Osteoblast (primary cell): Measurements from ENCODE around the gene NFIA. TPM values are rescaled to one million over a fixed set of nuclear protein-coding genes. Genes with fewer than 3 reads are reported as not detected.

Experiments
- DNase-seq: peaks from one replicate; pipeline ENCODE4 v3.0.0; 2011; ENCODE audit warnings: low spot score, mixed read lengths; ENCODE audit not compliant: insufficient read length; ENCODE audit errors: missing footprints
- H2AFZ ChIP-seq: 2 replicates; pipeline ENCODE4 v1.6.0; 2011; ENCODE audit warnings: mild to moderate bottlenecking, low read length
- H3K27ac ChIP-seq: 2 replicates; pipeline ENCODE4 v1.5.1; 2011; ENCODE audit warnings: mild to moderate bottlenecking, low read depth, low read length, moderate library complexity
- H3K27me3 ChIP-seq: 2 replicates; pipeline ENCODE4 v1.6.0; 2012; ENCODE audit warnings: mild to moderate bottlenecking, control low read depth, inconsistent platforms, low read length, moderate library complexity; ENCODE audit not compliant: insufficient read depth
- H3K36me3 ChIP-seq: 2 replicates; pipeline ENCODE4 v1.5.1; 2011; ENCODE audit warnings: mild to moderate bottlenecking, low read length, control low read depth, moderate library complexity; ENCODE audit not compliant: insufficient read depth
- H3K4me1 ChIP-seq: 2 replicates; pipeline ENCODE4 v1.5.1; 2011; ENCODE audit warnings: mild to moderate bottlenecking, low read length, control low read depth, moderate library complexity; ENCODE audit not compliant: insufficient read depth
- H3K4me2 ChIP-seq: 2 replicates; pipeline ENCODE4 v1.6.0; 2011; ENCODE audit warnings: mild to moderate bottlenecking, low read length; ENCODE audit not compliant: insufficient read depth
- H3K4me3 ChIP-seq: fragments of 200-600 bp; sonication (generic); 3 replicates; pipeline ENCODE4 v1.5.1; 2012; ENCODE audit warnings: mild to moderate bottlenecking, low read length, inconsistent platforms; ENCODE audit not compliant: insufficient read depth
- H3K79me2 ChIP-seq: 2 replicates; pipeline ENCODE4 v1.6.0; 2012; ENCODE audit warnings: mild to moderate bottlenecking, low read length, control low read depth, inconsistent platforms; ENCODE audit not compliant: insufficient read depth
- H3K9me3 ChIP-seq: 2 replicates; pipeline ENCODE4 v1.5.1; 2011; ENCODE audit warnings: low read depth, low read length, control low read depth
- H4K20me1 ChIP-seq: 2 replicates; pipeline ENCODE4 v1.6.0; 2012; ENCODE audit warnings: mild to moderate bottlenecking, low read length, control low read depth; ENCODE audit not compliant: insufficient read depth
- total RNA-seq: library from RNA; depleted of rRNA; stranded (reverse); fragments of >200 nt; gene quantifications from 2 replicates; pipeline ENCODE4 v1.2.3, GENCODE V29; 2012
- TF ChIP-seq, protein P1 (sequence below): IDR thresholded peaks from 2 replicates; pipeline ENCODE4 v1.5.1; 2011; ENCODE audit warnings: mild to moderate bottlenecking, low read depth, low read length, moderate library complexity; ENCODE audit errors: extremely low read depth

Gene NFIA
- total RNA-seq, 1 donor = 7.2 TPM

DNA sequence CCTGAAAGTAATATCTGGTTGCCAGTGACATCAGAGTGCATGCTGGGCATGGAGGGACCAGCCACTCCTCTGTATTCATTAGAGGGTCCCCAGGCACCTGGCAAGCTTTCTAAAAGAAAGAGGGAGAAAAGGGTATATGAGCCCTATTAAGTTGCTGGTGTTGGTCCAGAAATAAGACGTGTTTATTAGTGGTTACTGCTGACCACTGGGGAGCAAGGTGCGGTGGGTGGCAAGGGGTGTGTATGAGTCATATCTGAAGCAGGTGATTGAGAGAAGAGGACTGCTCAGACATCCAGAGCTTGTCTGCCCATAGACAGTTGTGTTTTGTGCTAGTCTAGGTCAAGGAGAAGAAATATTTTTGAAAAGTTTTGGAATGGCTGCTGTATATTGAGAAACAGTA lies 344.5 kb downstream of the NFIA start:
- H3K27me3 ChIP-seq = no peaks in the 10 kb centered on the region
- H3K9me3 ChIP-seq = no peaks in the 10 kb centered on the region
- no peaks in the 10 kb centered on the region for H3K36me3 ChIP-seq
- no peak overlapping the region for H3K4me2 ChIP-seq
- no peak overlapping the region for H3K4me3 ChIP-seq
- TF ChIP-seq, protein P1, sequence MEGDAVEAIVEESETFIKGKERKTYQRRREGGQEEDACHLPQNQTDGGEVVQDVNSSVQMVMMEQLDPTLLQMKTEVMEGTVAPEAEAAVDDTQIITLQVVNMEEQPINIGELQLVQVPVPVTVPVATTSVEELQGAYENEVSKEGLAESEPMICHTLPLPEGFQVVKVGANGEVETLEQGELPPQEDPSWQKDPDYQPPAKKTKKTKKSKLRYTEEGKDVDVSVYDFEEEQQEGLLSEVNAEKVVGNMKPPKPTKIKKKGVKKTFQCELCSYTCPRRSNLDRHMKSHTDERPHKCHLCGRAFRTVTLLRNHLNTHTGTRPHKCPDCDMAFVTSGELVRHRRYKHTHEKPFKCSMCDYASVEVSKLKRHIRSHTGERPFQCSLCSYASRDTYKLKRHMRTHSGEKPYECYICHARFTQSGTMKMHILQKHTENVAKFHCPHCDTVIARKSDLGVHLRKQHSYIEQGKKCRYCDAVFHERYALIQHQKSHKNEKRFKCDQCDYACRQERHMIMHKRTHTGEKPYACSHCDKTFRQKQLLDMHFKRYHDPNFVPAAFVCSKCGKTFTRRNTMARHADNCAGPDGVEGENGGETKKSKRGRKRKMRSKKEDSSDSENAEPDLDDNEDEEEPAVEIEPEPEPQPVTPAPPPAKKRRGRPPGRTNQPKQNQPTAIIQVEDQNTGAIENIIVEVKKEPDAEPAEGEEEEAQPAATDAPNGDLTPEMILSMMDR = no peak
- no peak overlapping the region for H3K27ac ChIP-seq
- H3K79me2 ChIP-seq = no peaks in the 10 kb centered on the region
- no peaks in the 10 kb centered on the region for H3K4me1 ChIP-seq
- DNase-seq = no peak
- no peak overlapping the region for H2AFZ ChIP-seq
- no peaks in the 10 kb centered on the region for H4K20me1 ChIP-seq

DNA sequence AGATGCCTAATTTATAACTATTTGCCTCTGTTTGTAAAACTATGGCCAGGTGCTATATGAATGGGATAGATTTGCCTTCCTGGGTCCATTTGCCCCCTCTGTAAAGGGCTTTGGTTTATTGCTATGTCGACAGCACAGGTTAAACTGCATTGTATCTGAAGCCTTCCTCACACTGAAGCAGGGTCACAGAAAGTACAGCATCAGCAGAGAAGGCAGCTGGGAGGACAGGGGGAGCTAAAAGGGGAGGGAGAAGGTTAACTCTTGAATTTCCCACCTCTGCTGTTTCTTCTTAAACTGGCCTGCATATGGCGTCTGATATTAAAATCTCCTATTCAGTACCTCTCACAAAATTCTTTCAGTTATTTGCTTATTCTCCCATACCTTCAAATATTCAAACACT lies 345.1 kb downstream of the NFIA start:
- Histone ChIP-seq H3K4me2 (no peak overlapping the region), H3K27ac (no peak overlapping the region), H3K79me2 (no peaks in the 10 kb centered on the region), H3K9me3 (no peaks in the 10 kb centered on the region), H3K27me3 (no peaks in the 10 kb centered on the region), H3K4me1 (no peaks in the 10 kb centered on the region), H2AFZ (no peak overlapping the region), H4K20me1 (no peaks in the 10 kb centered on the region), H3K36me3 (no peaks in the 10 kb centered on the region), H3K4me3 (no peak overlapping the region)
- no peak for DNase-seq
- TF ChIP-seq, protein P1 = no peak

DNA sequence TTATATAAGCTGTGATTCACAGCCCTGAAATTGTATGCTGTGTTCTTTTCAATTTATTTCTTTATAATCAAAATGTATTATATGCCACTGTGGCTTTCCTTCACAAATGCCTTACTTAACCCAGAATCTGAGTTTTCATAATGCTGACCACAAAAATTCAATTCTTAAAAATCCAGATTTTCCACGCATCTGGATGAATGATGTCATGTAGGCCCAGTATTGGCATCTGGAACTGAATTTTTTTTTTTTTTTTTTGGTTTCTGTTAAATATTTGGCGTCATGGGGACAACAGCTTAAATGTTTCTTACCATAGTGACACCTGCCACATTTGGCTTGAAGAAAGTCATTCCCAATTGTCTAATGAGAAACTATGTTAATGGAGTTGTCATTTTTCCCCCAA lies 345.8 kb downstream of the NFIA start:
- Histone ChIP-seq H2AFZ (no peak overlapping the region), H3K27me3 (no peaks in the 10 kb centered on the region), H3K4me2 (no peak overlapping the region), H4K20me1 (no peaks in the 10 kb centered on the region), H3K4me3 (no peak overlapping the region), H3K36me3 (no peaks in the 10 kb centered on the region), H3K4me1 (no peaks in the 10 kb centered on the region), H3K9me3 (no peaks in the 10 kb centered on the region), H3K79me2 (no peaks in the 10 kb centered on the region), H3K27ac (no peak overlapping the region)
- no peak for DNase-seq
- TF ChIP-seq, protein P1 = no peak

DNA sequence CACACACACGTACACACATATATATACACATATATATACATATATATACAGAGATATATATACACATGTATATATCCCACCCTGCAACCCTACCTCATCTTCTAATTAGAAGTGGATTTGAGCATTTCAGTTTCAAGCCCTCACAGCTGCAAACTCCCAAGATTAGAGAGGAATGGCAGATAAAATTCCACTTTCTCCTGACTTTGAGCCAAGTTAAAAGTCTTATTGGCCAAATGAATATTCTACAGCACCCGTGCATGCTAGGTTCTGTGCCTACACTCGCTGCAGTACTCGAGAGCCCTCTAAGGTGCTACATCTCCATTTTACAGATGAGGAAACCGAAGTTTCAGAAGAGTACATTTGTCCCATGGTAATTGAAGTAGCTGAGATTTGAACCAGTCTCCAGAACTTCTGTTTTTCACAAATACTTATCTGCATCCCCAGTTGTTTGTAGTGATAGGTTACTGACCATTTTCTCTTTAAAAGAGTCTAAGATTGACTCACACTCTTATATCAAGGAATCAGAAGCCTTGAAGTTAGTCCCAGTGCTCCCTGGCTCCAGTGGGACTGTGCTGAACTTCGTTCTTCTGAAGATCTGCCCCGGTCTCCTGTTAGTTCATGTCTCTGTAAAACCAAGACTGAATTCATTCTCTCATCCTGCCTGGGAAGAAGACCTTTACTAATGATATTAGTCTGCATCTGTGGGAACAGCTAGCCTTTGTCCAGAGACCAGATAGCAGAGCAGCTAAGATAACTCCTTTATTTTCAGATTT lies 350.4 kb downstream of the NFIA start:
- Histone ChIP-seq H3K4me3 (no peak overlapping the region), H3K4me1 (no peaks in the 10 kb centered on the region), H3K36me3 (no peaks in the 10 kb centered on the region), H3K27me3 (no peaks in the 10 kb centered on the region), H3K27ac (no peak overlapping the region), H4K20me1 (peaks cover 2% of the 10 kb centered on the region), H3K9me3 (no peaks in the 10 kb centered on the region), H3K4me2 (no peak overlapping the region), H2AFZ (no peak overlapping the region), H3K79me2 (no peaks in the 10 kb centered on the region)
- TF ChIP-seq, protein P1 = no peak
- DNase-seq = no peak
